ENCODE measurements around the gene FOSL1.

- TF ChIP-seq ATF3 (IDR thresholded peaks at IDR 0.05) = no peak
- TF ChIP-seq CTCF (IDR thresholded peaks at IDR 0.05; ENCODE audit: low read depth, low read length, missing input control) = no peak
- TF ChIP-seq JUND (IDR thresholded peaks at IDR 0.05) = no peak
- no peak for TF ChIP-seq TAF1 (conservative IDR thresholded peaks at IDR 0.05)
- TF ChIP-seq EGR1 (IDR thresholded peaks at IDR 0.05; ENCODE audit: low read depth in 2 of 2) = no peak
- no peak for TF ChIP-seq MAX (IDR thresholded peaks at IDR 0.05)
- TF ChIP-seq SP1 (IDR thresholded peaks at IDR 0.05) = no peak
- TF ChIP-seq NR2F2 (IDR thresholded peaks at IDR 0.05) = no peak
- TF ChIP-seq RAD21 (IDR thresholded peaks at IDR 0.05) = no peak
Measured at GRCh38 chr11:65853246-65853979, 46.8 kb downstream of the FOSL1 start.

Measured in liver (tissue), 3 donors.